ENCODE measurements around the gene OSBPL2. TPM values are rescaled to one million over a fixed set of nuclear protein-coding genes. Genes with fewer than 3 reads are reported as not detected.

OSBPL2 gene
- total RNA-seq, 1 experiment from 2014 or later: 49.5 TPM

DNA sequence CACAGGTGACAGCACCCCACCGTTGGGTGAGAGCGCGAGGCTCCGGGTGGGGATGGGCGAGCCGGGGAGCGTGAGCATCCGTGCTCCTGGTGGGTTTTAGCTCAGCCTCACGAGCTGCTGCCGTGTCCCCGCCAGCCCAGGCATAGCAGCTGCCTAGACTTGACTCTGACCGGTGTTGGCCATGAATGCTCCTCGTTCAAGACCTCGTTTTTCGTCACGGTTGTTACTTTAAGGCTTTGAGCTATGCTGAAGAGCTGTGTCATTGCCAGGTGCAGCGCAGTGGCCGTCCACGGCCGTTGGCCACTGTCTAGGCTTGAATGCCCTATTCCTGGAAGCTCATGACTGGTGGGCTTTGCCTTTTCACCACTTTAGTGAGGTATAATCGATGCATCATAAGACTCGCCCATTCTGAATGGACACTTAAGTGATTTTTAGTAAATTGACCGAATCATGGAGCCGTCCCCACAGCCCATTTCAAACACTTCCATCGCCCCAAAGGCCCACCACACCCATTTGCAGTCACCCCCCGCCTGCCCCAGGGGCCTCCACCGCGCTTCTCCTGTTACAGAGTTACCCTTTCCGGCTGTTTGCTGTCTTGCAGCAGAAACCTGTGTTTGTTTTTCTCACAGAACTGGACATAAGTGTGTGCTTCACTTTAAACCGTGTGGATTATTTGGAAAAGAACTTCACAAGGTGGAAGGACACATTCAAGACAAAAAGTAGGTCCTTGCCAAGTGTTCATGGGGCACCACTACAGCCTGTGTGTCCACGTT, 43.0 kb downstream of the OSBPL2 start:
- ATAC-seq: no peak

DNA sequence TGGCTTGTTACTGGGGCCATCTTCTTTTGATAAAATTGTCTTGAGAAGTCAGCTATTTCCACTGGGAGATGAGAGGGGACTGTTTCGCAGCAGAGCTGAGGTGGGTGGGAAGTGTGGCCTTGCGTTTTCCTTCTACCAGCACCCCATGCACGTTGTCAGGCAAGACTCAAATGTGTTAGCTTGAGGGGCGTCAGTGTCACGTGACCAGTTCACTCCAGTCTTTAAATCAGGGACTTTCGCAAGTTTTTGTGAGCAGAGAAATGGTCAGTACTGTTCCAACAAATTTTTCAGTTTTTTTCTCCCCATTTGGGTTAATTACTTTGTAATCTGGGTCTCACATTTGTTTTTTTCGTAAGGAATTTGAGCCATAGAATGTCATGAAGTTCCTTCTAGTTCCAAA, 43.8 kb downstream of the OSBPL2 start:
- ChIA-PET CTCF (no interaction called here), POLR2A (no interaction called here)
- ATAC-seq (no peak), DNase-seq (ENCODE audit: low spot score) (no peak)
- no peaks in the 10 kb centered on the region for H3K4me1 Mint-ChIP-seq
- H3K9me3 Mint-ChIP-seq: no peaks in the 10 kb centered on the region
- H3K36me3 Mint-ChIP-seq: peaks cover 44% of the 10 kb centered on the region
- no peak overlapping the region for H3K4me3 Mint-ChIP-seq
- no peak overlapping the region for H3K27ac Mint-ChIP-seq
- H3K27me3 Mint-ChIP-seq (ENCODE audit: low read depth): no peaks in the 10 kb centered on the region
- no peak for TF ChIP-seq USF1 (CRISPR knock-in tag; IDR thresholded peaks at IDR 0.05)
- TF ChIP-seq, protein P1, sequence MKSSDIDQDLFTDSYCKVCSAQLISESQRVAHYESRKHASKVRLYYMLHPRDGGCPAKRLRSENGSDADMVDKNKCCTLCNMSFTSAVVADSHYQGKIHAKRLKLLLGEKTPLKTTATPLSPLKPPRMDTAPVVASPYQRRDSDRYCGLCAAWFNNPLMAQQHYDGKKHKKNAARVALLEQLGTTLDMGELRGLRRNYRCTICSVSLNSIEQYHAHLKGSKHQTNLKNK (CRISPR knock-in tag; IDR thresholded peaks at IDR 0.05): no peak
- no peak for TF ChIP-seq NR3C1 (CRISPR knock-in tag; conservative IDR thresholded peaks at IDR 0.05; ENCODE audit: low read depth)
- TF ChIP-seq PRRX2 (CRISPR knock-in tag; IDR thresholded peaks at IDR 0.05): no peak
- no peak for TF ChIP-seq AFF4 (CRISPR knock-in tag; IDR thresholded peaks at IDR 0.05; ENCODE audit: borderline replicate concordance)
- TF ChIP-seq GRHL2 (CRISPR knock-in tag; IDR thresholded peaks at IDR 0.05; ENCODE audit: insufficient replicate concordance, severe bottlenecking): no peak
- TF ChIP-seq ZBTB21 (CRISPR knock-in tag; IDR thresholded peaks at IDR 0.05; ENCODE audit: borderline replicate concordance): no peak
- TF ChIP-seq CBFB (CRISPR knock-in tag; IDR thresholded peaks at IDR 0.05; ENCODE audit: low read depth): no peak
- TF ChIP-seq SMAD4 (CRISPR knock-in tag; IDR thresholded peaks at IDR 0.05): no peak
- no peak for TF ChIP-seq HMGA2 (CRISPR knock-in tag; IDR thresholded peaks at IDR 0.05)
- TF ChIP-seq, protein P2, sequence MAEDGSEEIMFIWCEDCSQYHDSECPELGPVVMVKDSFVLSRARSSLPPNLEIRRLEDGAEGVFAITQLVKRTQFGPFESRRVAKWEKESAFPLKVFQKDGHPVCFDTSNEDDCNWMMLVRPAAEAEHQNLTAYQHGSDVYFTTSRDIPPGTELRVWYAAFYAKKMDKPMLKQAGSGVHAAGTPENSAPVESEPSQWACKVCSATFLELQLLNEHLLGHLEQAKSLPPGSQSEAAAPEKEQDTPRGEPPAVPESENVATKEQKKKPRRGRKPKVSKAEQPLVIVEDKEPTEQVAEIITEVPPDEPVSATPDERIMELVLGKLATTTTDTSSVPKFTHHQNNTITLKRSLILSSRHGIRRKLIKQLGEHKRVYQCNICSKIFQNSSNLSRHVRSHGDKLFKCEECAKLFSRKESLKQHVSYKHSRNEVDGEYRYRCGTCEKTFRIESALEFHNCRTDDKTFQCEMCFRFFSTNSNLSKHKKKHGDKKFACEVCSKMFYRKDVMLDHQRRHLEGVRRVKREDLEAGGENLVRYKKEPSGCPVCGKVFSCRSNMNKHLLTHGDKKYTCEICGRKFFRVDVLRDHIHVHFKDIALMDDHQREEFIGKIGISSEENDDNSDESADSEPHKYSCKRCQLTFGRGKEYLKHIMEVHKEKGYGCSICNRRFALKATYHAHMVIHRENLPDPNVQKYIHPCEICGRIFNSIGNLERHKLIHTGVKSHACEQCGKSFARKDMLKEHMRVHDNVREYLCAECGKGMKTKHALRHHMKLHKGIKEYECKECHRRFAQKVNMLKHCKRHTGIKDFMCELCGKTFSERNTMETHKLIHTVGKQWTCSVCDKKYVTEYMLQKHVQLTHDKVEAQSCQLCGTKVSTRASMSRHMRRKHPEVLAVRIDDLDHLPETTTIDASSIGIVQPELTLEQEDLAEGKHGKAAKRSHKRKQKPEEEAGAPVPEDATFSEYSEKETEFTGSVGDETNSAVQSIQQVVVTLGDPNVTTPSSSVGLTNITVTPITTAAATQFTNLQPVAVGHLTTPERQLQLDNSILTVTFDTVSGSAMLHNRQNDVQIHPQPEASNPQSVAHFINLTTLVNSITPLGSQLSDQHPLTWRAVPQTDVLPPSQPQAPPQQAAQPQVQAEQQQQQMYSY (CRISPR knock-in tag; IDR thresholded peaks at IDR 0.05): no peak
- no peak for TF ChIP-seq TCF7 (CRISPR knock-in tag; IDR thresholded peaks at IDR 0.05; ENCODE audit: low read depth)
- no peak for TF ChIP-seq CREM (CRISPR knock-in tag; IDR thresholded peaks at IDR 0.05)
- no peak for TF ChIP-seq EMX1 (CRISPR knock-in tag; IDR thresholded peaks at IDR 0.05)
- TF ChIP-seq, protein P3, sequence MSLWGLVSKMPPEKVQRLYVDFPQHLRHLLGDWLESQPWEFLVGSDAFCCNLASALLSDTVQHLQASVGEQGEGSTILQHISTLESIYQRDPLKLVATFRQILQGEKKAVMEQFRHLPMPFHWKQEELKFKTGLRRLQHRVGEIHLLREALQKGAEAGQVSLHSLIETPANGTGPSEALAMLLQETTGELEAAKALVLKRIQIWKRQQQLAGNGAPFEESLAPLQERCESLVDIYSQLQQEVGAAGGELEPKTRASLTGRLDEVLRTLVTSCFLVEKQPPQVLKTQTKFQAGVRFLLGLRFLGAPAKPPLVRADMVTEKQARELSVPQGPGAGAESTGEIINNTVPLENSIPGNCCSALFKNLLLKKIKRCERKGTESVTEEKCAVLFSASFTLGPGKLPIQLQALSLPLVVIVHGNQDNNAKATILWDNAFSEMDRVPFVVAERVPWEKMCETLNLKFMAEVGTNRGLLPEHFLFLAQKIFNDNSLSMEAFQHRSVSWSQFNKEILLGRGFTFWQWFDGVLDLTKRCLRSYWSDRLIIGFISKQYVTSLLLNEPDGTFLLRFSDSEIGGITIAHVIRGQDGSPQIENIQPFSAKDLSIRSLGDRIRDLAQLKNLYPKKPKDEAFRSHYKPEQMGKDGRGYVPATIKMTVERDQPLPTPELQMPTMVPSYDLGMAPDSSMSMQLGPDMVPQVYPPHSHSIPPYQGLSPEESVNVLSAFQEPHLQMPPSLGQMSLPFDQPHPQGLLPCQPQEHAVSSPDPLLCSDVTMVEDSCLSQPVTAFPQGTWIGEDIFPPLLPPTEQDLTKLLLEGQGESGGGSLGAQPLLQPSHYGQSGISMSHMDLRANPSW (CRISPR knock-in tag; conservative IDR thresholded peaks at IDR 0.05; ENCODE audit: low read depth): no peak
- no peak for TF ChIP-seq RELA (CRISPR knock-in tag; IDR thresholded peaks at IDR 0.05; ENCODE audit: borderline replicate concordance)

More for the DNA sequence above, 43.0 kb downstream of the OSBPL2 start:
- Mint-ChIP-seq H3K27me3 (ENCODE audit: low read depth) (no peaks in the 10 kb centered on the region), H3K27ac (no peak overlapping the region), H3K9me3 (no peaks in the 10 kb centered on the region), H3K4me1 (no peaks in the 10 kb centered on the region), H3K36me3 (peaks cover 44% of the 10 kb centered on the region), H3K4me3 (no peak overlapping the region)
- DNase-seq (ENCODE audit: low spot score): no peak
- no peak for TF ChIP-seq RORB (CRISPR knock-in tag; IDR thresholded peaks at IDR 0.05)
- no peak for TF ChIP-seq MXD4 (CRISPR knock-in tag; IDR thresholded peaks at IDR 0.05; ENCODE audit: borderline replicate concordance)
- TF ChIP-seq, protein P4, sequence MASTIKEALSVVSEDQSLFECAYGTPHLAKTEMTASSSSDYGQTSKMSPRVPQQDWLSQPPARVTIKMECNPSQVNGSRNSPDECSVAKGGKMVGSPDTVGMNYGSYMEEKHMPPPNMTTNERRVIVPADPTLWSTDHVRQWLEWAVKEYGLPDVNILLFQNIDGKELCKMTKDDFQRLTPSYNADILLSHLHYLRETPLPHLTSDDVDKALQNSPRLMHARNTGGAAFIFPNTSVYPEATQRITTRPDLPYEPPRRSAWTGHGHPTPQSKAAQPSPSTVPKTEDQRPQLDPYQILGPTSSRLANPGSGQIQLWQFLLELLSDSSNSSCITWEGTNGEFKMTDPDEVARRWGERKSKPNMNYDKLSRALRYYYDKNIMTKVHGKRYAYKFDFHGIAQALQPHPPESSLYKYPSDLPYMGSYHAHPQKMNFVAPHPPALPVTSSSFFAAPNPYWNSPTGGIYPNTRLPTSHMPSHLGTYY (CRISPR knock-in tag; IDR thresholded peaks at IDR 0.05): no peak
- TF ChIP-seq, protein P5, sequence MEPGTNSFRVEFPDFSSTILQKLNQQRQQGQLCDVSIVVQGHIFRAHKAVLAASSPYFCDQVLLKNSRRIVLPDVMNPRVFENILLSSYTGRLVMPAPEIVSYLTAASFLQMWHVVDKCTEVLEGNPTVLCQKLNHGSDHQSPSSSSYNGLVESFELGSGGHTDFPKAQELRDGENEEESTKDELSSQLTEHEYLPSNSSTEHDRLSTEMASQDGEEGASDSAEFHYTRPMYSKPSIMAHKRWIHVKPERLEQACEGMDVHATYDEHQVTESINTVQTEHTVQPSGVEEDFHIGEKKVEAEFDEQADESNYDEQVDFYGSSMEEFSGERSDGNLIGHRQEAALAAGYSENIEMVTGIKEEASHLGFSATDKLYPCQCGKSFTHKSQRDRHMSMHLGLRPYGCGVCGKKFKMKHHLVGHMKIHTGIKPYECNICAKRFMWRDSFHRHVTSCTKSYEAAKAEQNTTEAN (CRISPR knock-in tag; IDR thresholded peaks at IDR 0.05): no peak
- CTCF ChIA-PET: no interaction called here
- POLR2A ChIA-PET: no interaction called here

All from WTC11 (cell line).